HEK293 (cell line): ENCODE data around the gene ZNF548.

ENCODE experiments used
- CTCF ChIP-seq: fragments of 450-650 bp; formaldehyde crosslinking; IDR thresholded peaks from 2 replicates; pipeline ENCODE4 v1.5.1; 2016; ENCODE audit warnings: missing biosample characterization, missing genetic modification characterization
- REST ChIP-seq: fragments of 450-650 bp; formaldehyde crosslinking; IDR thresholded peaks from 2 replicates; pipeline ENCODE4 v1.5.1; 2016; ENCODE audit warnings: missing biosample characterization, missing genetic modification characterization
- ZFP3 ChIP-seq: fragments of 450-650 bp; formaldehyde crosslinking; IDR thresholded peaks from 2 replicates; pipeline ENCODE4 v1.5.1; 2016; ENCODE audit warnings: low read depth, missing biosample characterization, missing genetic modification characterization

GRCh38 chr19:57350877-57351805 is 38.5 kb upstream of the ZNF548 start, which contains the start of gene ZNF304:
- TF ChIP-seq REST (tag by site-specific recombination): no peak
- TF ChIP-seq ZFP3 (tag by site-specific recombination): no peak
- TF ChIP-seq CTCF (tag by site-specific recombination): no peak
